Suprapubic skin (tissue), 4 donors: ENCODE results near the gene MDP1. TPM values are rescaled to one million over a fixed set of nuclear protein-coding genes. Genes with fewer than 3 reads are reported as not detected.
"Not testable (repeated sequence)": the region's sequence is repeated elsewhere in the genome, so short reads cannot be mapped to it uniquely, and the experiment has no call there.

Experiments
- DNase-seq, 2 donors: peaks; one replicate each; pipeline ENCODE4 v3.0.0-alpha.2; 2019; ENCODE audit warnings: low spot score in 2 of 2
- H3K27ac ChIP-seq: fragments of 200-600 bp; sonication (generic); one replicate; pipeline ENCODE4 v1.5.1; 2019
- H3K27me3 ChIP-seq: fragments of 200-600 bp; sonication (generic); one replicate; pipeline ENCODE4 v1.5.1; 2019
- H3K36me3 ChIP-seq: fragments of 200-600 bp; sonication (generic); one replicate; pipeline ENCODE4 v1.5.1; 2019
- H3K4me1 ChIP-seq: fragments of 200-600 bp; sonication (generic); one replicate; pipeline ENCODE4 v1.5.1; 2019
- H3K4me3 ChIP-seq: fragments of 200-600 bp; sonication (generic); one replicate; pipeline ENCODE4 v1.5.1; 2019; ENCODE audit warnings: mild to moderate bottlenecking
- H3K9me3 ChIP-seq: fragments of 200-600 bp; sonication (generic); one replicate; pipeline ENCODE4 v1.5.1; 2019
- EP300 ChIP-seq: sonication (generic); formaldehyde crosslinking; IDR thresholded peaks from one replicate; pipeline ENCODE4 v1.6.1; 2017; ENCODE audit warnings: antibody characterized with exemption
- POLR2A ChIP-seq, 2 donors: fragments of 450-650 bp; IDR thresholded peaks; one replicate each; pipeline ENCODE4 v1.6.1; 2017; ENCODE audit warnings: antibody characterized with exemption in 2 of 2, mild to moderate bottlenecking in 2 of 2, moderate library complexity in 2 of 2
- POLR2AphosphoS5 ChIP-seq, 3 donors: sonication (generic); formaldehyde crosslinking; IDR thresholded peaks; one replicate each; pipeline ENCODE4 v1.6.1; 2017; ENCODE audit warnings: antibody characterized with exemption in 3 of 3
- WGBS: methylation state at CpG from one replicate; pipeline ENCODE4 v1.1.5; 2018; 5-methylcytosine and 5-hydroxymethylcytosine counted together
- total RNA-seq, 4 donors: library from RNA; depleted of rRNA; stranded (reverse); fragments of >200 nt; gene quantifications; one replicate each; pipeline ENCODE4 v1.1.0, GENCODE V29; 2016
- TF ChIP-seq, protein P1 (sequence below), 2 donors: fragments of 200-600 bp in 1 of 2; fragments of 450-650 bp in 1 of 2; sonication (generic) in 1 of 2; IDR thresholded peaks; one replicate each; pipeline ENCODE4 v1.5.1; 2016 to 2019; ENCODE audit warnings: antibody characterized with exemption in 2 of 2, mild to moderate bottlenecking in 1 of 2, moderate library complexity in 1 of 2

Gene MDP1
- total RNA-seq, 4 donors from 2014 or later: 10.9 to 18.2 (median 11.5) TPM

GRCh38 chr14:24228902-24229301 lies 13.0 kb upstream of the MDP1 start:
- TF ChIP-seq EP300 (no peak), POLR2AphosphoS5 (IDR thresholded peaks at IDR 0.05) (no peak), POLR2A (IDR thresholded peaks at IDR 0.05) (no peak)
- TF ChIP-seq, protein P1, sequence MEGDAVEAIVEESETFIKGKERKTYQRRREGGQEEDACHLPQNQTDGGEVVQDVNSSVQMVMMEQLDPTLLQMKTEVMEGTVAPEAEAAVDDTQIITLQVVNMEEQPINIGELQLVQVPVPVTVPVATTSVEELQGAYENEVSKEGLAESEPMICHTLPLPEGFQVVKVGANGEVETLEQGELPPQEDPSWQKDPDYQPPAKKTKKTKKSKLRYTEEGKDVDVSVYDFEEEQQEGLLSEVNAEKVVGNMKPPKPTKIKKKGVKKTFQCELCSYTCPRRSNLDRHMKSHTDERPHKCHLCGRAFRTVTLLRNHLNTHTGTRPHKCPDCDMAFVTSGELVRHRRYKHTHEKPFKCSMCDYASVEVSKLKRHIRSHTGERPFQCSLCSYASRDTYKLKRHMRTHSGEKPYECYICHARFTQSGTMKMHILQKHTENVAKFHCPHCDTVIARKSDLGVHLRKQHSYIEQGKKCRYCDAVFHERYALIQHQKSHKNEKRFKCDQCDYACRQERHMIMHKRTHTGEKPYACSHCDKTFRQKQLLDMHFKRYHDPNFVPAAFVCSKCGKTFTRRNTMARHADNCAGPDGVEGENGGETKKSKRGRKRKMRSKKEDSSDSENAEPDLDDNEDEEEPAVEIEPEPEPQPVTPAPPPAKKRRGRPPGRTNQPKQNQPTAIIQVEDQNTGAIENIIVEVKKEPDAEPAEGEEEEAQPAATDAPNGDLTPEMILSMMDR (IDR thresholded peaks at IDR 0.05): no peak
- no peak for DNase-seq
- Histone ChIP-seq H3K36me3 (peaks cover 4% of the 10 kb centered on the region), H3K9me3 (no peaks in the 10 kb centered on the region), H3K27ac (no peak overlapping the region), H3K27me3 (no peaks in the 10 kb centered on the region), H3K4me1 (peaks cover 25% of the 10 kb centered on the region), H3K4me3 (no peak overlapping the region)
- 90% methylated on average over 1 of the region's 1 CpG for WGBS

GRCh38 chr14:24226473-24226872 lies 10.6 kb upstream of the MDP1 start:
- H3K27ac ChIP-seq: no peak overlapping the region
- peaks cover 4% of the 10 kb centered on the region for H3K36me3 ChIP-seq
- WGBS: 64% methylated on average over 1 of the region's 1 CpG
- DNase-seq: no peak
- H3K9me3 ChIP-seq: no peaks in the 10 kb centered on the region
- no peaks in the 10 kb centered on the region for H3K27me3 ChIP-seq
- peaks cover 11% of the 10 kb centered on the region for H3K4me1 ChIP-seq
- no peak for TF ChIP-seq POLR2AphosphoS5 (IDR thresholded peaks at IDR 0.05)
- TF ChIP-seq EP300: no peak
- TF ChIP-seq POLR2A (IDR thresholded peaks at IDR 0.05): no peak
- TF ChIP-seq, protein P1 (IDR thresholded peaks at IDR 0.05): no peak
- H3K4me3 ChIP-seq: no peak overlapping the region

GRCh38 chr14:24224618-24225071 lies 8.8 kb upstream of the MDP1 start:
- H3K36me3 ChIP-seq: peaks cover 4% of the 10 kb centered on the region
- no peaks in the 10 kb centered on the region for H3K4me1 ChIP-seq
- no peaks in the 10 kb centered on the region for H3K9me3 ChIP-seq
- no peak for DNase-seq
- no peak overlapping the region for H3K27ac ChIP-seq
- H3K27me3 ChIP-seq: no peaks in the 10 kb centered on the region
- WGBS: 79% methylated on average over 7 of the region's 7 CpGs
- TF ChIP-seq EP300 (no peak), POLR2A (IDR thresholded peaks at IDR 0.05) (no peak)
- H3K4me3 ChIP-seq: no peak overlapping the region

DNA sequence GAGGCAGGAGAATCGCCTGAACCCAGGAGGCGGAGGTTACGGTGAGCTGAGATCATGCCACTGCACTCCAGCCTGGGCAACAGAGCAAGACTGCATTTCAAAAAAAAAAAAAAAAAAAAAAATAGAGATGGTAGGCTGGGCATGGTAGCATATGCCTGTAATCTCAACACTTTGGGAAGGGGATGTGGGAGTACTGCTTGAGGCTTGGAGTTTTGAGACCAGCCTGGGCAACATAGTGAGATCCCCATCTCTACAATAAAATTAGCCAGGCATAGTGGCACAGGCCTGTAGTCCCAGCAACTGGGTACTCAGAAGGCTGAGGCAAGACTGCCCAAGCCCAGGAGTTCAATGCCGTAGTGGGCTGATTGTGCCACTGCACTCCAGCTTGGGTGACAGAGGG lies 7.1 kb upstream of the MDP1 start:
- not testable (repeated sequence) for H3K36me3 ChIP-seq, H3K4me3 ChIP-seq, H3K27me3 ChIP-seq, H3K27ac ChIP-seq, H3K9me3 ChIP-seq, H3K4me1 ChIP-seq
- DNase-seq: peak in 1 of 2 donors; percentile 11
- WGBS: over 99% methylated on average over 4 of the region's 4 CpGs

- H3K27me3 ChIP-seq: no peaks in the 10 kb centered on the region
- no peak for DNase-seq
- no peak overlapping the region for H3K27ac ChIP-seq
- H3K4me3 ChIP-seq: no peak overlapping the region
- TF ChIP-seq POLR2A (IDR thresholded peaks at IDR 0.05): no peak
- TF ChIP-seq POLR2AphosphoS5 (IDR thresholded peaks at IDR 0.05): no peak
- TF ChIP-seq, protein P1 (IDR thresholded peaks at IDR 0.05): no peak
- no peak for TF ChIP-seq EP300
- WGBS: 58% methylated on average over 3 of the region's 3 CpGs
- H3K9me3 ChIP-seq: no peaks in the 10 kb centered on the region
- H3K36me3 ChIP-seq: peaks cover 4% of the 10 kb centered on the region
- H3K4me1 ChIP-seq: peaks cover 15% of the 10 kb centered on the region
These were observed 3.7 kb upstream of the MDP1 start for GRCh38 chr14:24219521-24219920.

- Histone ChIP-seq H3K27me3 (no peaks in the 10 kb centered on the region), H3K4me3 (no peak overlapping the region), H3K27ac (no peak overlapping the region), H3K36me3 (peaks cover 4% of the 10 kb centered on the region), H3K4me1 (peaks cover 20% of the 10 kb centered on the region), H3K9me3 (no peaks in the 10 kb centered on the region)
- TF ChIP-seq, protein P1 (IDR thresholded peaks at IDR 0.05): no peak
- no peak for TF ChIP-seq EP300
- TF ChIP-seq POLR2AphosphoS5 (IDR thresholded peaks at IDR 0.05): no peak
- no peak for TF ChIP-seq POLR2A (IDR thresholded peaks at IDR 0.05)
- peak in 1 of 2 donors; percentile 4 for DNase-seq
- WGBS: 81% methylated on average over 4 of the region's 4 CpGs
These were observed 3.2 kb upstream of the MDP1 start for GRCh38 chr14:24219080-24219479.

DNA sequence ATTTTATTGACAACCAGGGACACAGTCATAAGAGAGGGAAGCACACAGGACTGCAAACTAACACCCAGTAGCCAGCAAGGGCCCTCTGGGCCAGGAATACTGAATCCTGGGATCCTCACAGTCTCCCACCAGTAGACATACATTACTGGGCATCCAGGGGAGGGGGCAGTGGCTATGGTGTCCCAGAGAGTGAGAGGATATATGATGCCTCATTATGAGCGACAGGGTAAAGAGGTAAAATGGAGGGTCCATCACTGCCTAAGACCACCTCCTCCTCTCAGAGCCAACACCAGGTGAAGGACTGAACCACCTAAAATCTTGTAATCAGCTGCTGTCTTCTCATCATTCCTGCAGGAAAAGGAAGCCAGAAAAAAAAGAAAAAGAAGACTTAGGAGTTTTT lies 1.0 kb upstream of the MDP1 start:
- H3K27me3 ChIP-seq, H3K27ac ChIP-seq, H3K9me3 ChIP-seq, H3K36me3 ChIP-seq, H3K4me3 ChIP-seq: not testable (repeated sequence)
- DNase-seq: peak in 1 of 2 donors; percentile 18
- 92% methylated on average over 1 of the region's 1 CpG for WGBS
- H3K4me1 ChIP-seq: peaks cover 33% of the 10 kb centered on the region
